ENCODE results near the gene FAM229A. TPM values are rescaled to one million over a fixed set of nuclear protein-coding genes. Genes with fewer than 3 reads are reported as not detected.

The FAM229A gene
- total and polyA plus RNA-seq, 2 experiments from 2014 or later: 3.6 to 4.2 TPM

- Histone ChIP-seq H3K27me3 (ENCODE audit: insufficient read depth) (no peaks in the 10 kb centered on the region), H3K27ac (ENCODE audit: low read depth) (peak within 1 kb of the TSS; percentile 98), H4K20me1 (replicated peaks; ENCODE audit: insufficient read depth) (no peaks in the 10 kb centered on the region; the same call in 1 of the 2 replicates), H3K36me3 (ENCODE audit: insufficient read depth) (no peaks in the 10 kb centered on the region), H2AFZ (peak within 1 kb of the TSS; percentile 34), H3K79me2 (replicated peaks; ENCODE audit: insufficient read depth) (peaks cover 42% of the 10 kb centered on the region), H3F3A (replicated peaks; ENCODE audit: low read depth) (peaks cover 9% of the 10 kb centered on the region; the same call in 1 of the 2 replicates), H3K4me3 (peak within 1 kb of the TSS; percentile 70), H3K9me2 (ENCODE audit: insufficient read depth) (no peaks in the 10 kb centered on the region), H3K4me2 (peak within 1 kb of the TSS; percentile 84), H3K4me1 (ENCODE audit: insufficient read depth) (peaks cover 10% of the 10 kb centered on the region; the same call in 1 of the 2 replicates)
- Mint-ChIP-seq H3K27ac (peak within 1 kb of the TSS; percentile 100), H3K4me1 (peaks cover 13% of the 10 kb centered on the region; the same call in 2 of the 3 replicates), H3K4me3 (peak within 1 kb of the TSS; percentile 100), H3K27me3 (ENCODE audit: insufficient read depth, low read depth, poor library complexity) (peaks cover 10% of the 10 kb centered on the region), H3K9me3 (peaks cover 11% of the 10 kb centered on the region; the same call in 2 of the 3 replicates), H3K36me3 (ENCODE audit: low read depth) (peaks cover 19% of the 10 kb centered on the region)
- peak; percentile 99 for DNase-seq (ENCODE audit: low spot score)
- peak; percentile 94 for ATAC-seq
- TF ChIP-seq CTCF (conservative IDR thresholded peaks at IDR 0.05; ENCODE audit: low read depth in 2 of 2) (no peak), POLR2AphosphoS5 (IDR thresholded peaks at IDR 0.05; ENCODE audit: low read depth) (peak; percentile 99), CREB1 (CRISPR knock-in tag; IDR thresholded peaks at IDR 0.05; ENCODE audit: low read depth) (peak; percentile 83)
Observed at GRCh38 chr1:32394141-32394889, 32.0 kb upstream of the FAM229A start, which contains the start of gene BSDC1. TSS of gene BSDC1 (minus strand) at chr1:32394441. CDS start at chr1:32394414, 27 bp downstream.

GRCh38 chr1:32393832-32394140, 31.5 kb upstream of the FAM229A start:
- Histone ChIP-seq H3K79me2 (replicated peaks; ENCODE audit: insufficient read depth) (peaks cover 42% of the 10 kb centered on the region), H3F3A (replicated peaks; ENCODE audit: low read depth) (peaks cover 9% of the 10 kb centered on the region; the same call in 1 of the 2 replicates), H3K27ac (ENCODE audit: low read depth) (peak overlapping the region; percentile 85), H3K27me3 (ENCODE audit: insufficient read depth) (no peaks in the 10 kb centered on the region), H3K4me1 (ENCODE audit: insufficient read depth) (peaks cover 10% of the 10 kb centered on the region; the same call in 1 of the 2 replicates), H3K4me3 (peak overlapping the region; percentile 70), H2AFZ (peak overlapping the region; percentile 6; the same call in 1 of the 2 replicates), H3K4me2 (peak overlapping the region; percentile 84), H3K9me2 (ENCODE audit: insufficient read depth) (no peaks in the 10 kb centered on the region), H4K20me1 (replicated peaks; ENCODE audit: insufficient read depth) (no peaks in the 10 kb centered on the region; the same call in 1 of the 2 replicates), H3K36me3 (ENCODE audit: insufficient read depth) (no peaks in the 10 kb centered on the region)
- Mint-ChIP-seq H3K27ac (peak overlapping the region; percentile 100), H3K4me1 (peaks cover 13% of the 10 kb centered on the region; the same call in 2 of the 3 replicates), H3K27me3 (ENCODE audit: insufficient read depth, low read depth, poor library complexity) (peaks cover 10% of the 10 kb centered on the region), H3K4me3 (peak overlapping the region; percentile 100), H3K9me3 (peaks cover 11% of the 10 kb centered on the region; the same call in 2 of the 3 replicates), H3K36me3 (ENCODE audit: low read depth) (peaks cover 19% of the 10 kb centered on the region)
- peak; percentile 75 for DNase-seq (ENCODE audit: low spot score)
- ATAC-seq: peak; percentile 47
- TF ChIP-seq NANOG (IDR thresholded peaks at IDR 0.05; ENCODE audit: borderline replicate concordance) (no peak), EZH2phosphoT487 (IDR thresholded peaks at IDR 0.05; ENCODE audit: unreplicated experiment) (no peak), EZH2 (IDR thresholded peaks at IDR 0.05; ENCODE audit: low read depth, unreplicated experiment) (no peak), ETS1 (IDR thresholded peaks at IDR 0.05) (no peak), CTCF (conservative IDR thresholded peaks at IDR 0.05; ENCODE audit: low read depth in 2 of 2) (no peak), ZNF114 (CRISPR knock-in tag; IDR thresholded peaks at IDR 0.05) (no peak), STAT1 (IDR thresholded peaks at IDR 0.05; ENCODE audit: unreplicated experiment) (no peak), CREB1 (CRISPR knock-in tag; IDR thresholded peaks at IDR 0.05; ENCODE audit: low read depth) (no peak), JUNB (IDR thresholded peaks at IDR 0.05; ENCODE audit: unreplicated experiment) (no peak)

All from GM23338 (cell line).